Inferior parietal cortex (tissue), 1 donor: ENCODE results near the gene DHX36.
A peak's percentile ranks its signal among the peaks of the same experiment; 100 is the strongest.

Source experiments
- DNase-seq: peaks from one replicate; pipeline ENCODE4 v3.0.0-alpha.2; 2016; ENCODE audit errors: extremely low spot score

The DHX36 gene

DNA sequence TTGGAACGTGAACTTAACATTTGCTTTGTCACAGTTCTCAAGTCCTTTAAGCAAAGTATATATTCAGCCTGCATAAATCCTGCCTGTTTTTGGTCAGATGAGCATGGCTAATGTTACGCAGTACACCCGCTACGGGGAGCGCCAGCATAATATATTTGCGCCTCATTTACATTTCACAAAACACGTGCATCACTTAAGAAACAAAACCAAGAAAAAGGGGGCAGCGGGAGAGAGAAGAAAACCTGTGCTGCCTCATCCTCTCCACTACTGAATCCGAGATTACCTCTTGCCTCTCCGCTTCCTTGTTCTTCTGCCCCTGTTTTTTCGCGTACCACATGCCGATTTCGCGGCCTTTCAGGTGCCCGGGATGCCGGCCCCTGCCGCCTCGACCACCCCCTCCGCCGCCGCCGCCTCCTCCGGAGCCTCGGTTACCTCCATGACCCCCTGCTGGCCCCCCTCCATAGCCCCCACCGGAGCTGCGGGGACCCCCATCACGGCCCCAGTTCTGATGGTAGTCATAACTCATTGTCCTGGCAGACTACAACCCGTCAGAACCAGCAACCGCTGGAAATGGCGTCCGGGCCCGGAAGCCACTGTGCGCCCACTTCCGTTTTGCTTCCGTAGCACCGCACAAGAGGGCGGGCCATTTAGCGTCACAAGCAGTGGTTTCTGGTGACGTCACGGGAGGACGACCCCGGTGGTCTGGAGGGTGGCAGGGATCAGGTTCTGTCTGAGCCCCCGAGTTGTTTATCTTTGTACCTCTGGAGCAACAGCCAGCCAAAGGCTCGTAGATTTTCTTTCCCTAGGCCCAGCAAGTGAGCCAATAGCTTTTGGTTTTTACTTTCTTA, at the start of gene DHX36:
Gene DHX36 (minus strand): TSS at position 597 of the 848 bp plus-strand sequence. CDS start 71 bp downstream, at position 526.
- peak; percentile 92 for DNase-seq

GRCh38 chr3:154367221-154367620, 42.9 kb upstream of the DHX36 start:
- DNase-seq: no peak

GRCh38 chr3:154364849-154365248, 40.6 kb upstream of the DHX36 start:
- no peak for DNase-seq

GRCh38 chr3:154361099-154361498, 36.8 kb upstream of the DHX36 start:
- no peak for DNase-seq

- no peak for DNase-seq
These were observed 31.7 kb upstream of the DHX36 start for GRCh38 chr3:154356009-154356408.

DNA sequence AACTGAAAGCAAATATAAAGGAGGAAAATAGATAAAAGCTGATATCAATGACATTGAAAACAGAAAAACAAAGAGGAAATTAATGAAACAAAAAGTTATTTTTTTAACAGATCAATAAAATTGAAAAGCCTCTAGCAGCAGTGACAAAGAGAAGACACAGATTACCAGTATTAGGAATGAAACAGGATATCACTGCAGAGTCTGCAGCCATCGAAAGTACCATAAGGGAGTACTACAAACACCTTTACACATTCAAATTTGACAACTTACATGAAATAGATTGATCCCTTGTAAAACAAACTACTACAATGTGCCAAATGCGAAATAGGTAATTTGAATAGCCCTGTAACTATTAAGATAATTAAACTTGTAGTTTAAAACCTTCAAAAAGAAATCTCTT, 24.9 kb upstream of the DHX36 start:
- no peak for DNase-seq

GRCh38 chr3:154345422-154346122, 21.3 kb upstream of the DHX36 start:
- no peak for DNase-seq

DNA sequence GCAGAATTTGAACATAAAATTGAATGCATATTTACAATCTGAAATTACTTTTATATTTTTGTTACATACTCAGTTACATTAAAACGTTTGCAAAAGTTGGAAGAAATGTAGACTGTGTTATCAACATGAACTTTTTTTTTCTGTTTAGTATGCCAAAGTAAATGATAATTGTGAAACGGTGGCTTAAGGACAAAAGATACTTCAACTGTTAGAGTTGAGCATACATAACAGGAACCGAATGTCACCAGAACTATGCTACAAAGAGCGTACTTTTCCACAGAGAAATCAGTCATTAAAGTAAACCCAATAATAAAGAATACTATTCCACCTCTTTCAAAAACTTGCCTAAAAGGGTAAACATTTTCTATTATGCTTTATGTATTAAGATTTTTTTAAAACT, 14.3 kb upstream of the DHX36 start:
- DNase-seq: no peak

- DNase-seq: no peak
These were observed 13.7 kb upstream of the DHX36 start for GRCh38 chr3:154338008-154338407.

DNA sequence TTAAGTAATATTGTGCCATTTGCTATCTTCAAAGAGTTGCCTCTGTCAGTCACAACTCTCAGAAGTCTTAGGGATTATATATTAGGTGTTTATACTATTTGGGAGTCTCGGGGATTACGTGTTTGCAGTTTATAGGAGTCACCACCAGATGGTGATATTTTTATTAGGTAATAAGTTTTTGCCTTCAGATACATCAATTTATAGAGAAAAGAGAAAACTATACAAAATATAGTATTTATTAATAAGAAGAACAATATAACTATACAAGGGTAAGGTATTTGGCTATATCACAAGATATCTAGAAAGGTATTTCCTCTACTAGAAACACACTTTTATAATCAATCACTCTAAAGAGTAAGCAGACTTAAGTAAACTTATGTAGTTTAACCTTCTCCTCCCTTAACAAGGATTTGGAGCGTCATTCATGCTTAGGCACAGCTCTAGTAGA, 10.7 kb upstream of the DHX36 start:
- peak; percentile 66 for DNase-seq

- DNase-seq: no peak
These were observed 3.6 kb upstream of the DHX36 start for GRCh38 chr3:154327871-154328270.

DNA sequence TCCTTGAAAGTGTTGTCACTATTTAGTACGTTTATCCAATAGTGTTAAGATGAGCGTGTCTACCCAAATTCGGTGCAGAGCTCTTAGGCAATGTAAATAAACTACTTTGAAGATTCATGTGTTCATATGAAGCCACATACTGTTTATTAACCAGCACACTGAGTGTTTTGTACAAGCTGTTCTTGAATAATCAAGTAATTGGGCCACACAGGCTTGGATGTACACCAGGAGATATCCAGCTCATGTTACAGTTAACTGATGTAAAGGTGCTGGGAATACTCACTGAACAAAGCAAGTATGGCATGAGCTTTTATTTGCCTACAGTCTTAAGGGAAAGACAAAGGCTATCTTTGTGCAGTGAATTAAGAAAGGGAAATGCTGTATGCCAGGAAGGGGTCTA, 632 bp upstream of the DHX36 start:
- peak; percentile 49 for DNase-seq

GRCh38 chr3:154316974-154317767, 7.1 kb downstream of the DHX36 start:
- no peak for DNase-seq

DNA sequence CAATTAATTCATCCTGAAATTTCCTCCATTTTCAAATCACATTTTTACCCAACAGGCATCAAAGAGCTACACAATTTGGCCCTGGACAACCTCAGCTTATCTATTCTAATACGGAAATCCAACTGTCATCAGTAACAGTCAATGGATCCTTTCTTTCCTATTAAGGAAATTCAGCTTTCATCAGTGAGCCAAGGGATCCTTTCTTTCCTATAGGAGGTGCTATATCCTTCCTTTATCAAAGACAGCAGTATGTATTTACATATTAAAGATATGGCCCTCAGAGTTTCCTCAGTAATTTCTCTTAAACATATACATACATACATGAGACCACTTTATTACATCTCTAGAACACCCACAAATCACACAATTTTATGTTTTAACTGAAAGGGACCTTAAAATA, 10.1 kb downstream of the DHX36 start:
- no peak for DNase-seq

DNA sequence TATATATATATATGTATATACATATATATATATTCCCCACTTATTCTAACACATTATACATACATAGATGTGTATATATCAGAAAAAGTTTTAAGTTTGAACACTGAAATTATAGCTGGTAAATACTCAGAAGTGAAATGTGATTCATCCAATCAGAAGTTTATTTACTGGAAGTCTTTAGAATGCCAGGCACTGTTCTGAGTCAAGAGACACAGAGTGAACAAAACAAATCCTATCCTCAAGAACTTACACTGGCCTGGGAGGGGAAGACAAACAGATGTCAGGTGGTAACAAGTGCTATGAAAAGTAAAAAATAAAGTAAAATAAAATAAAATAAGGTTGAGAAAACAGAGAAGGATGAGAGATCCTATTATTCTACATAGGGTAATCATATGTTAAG, 13.4 kb downstream of the DHX36 start:
- no peak for DNase-seq

- no peak for DNase-seq
These were observed 16.9 kb downstream of the DHX36 start for GRCh38 chr3:154307363-154307762.

- DNase-seq: no peak
These were observed 19.4 kb downstream of the DHX36 start for GRCh38 chr3:154304936-154305335.

DNA sequence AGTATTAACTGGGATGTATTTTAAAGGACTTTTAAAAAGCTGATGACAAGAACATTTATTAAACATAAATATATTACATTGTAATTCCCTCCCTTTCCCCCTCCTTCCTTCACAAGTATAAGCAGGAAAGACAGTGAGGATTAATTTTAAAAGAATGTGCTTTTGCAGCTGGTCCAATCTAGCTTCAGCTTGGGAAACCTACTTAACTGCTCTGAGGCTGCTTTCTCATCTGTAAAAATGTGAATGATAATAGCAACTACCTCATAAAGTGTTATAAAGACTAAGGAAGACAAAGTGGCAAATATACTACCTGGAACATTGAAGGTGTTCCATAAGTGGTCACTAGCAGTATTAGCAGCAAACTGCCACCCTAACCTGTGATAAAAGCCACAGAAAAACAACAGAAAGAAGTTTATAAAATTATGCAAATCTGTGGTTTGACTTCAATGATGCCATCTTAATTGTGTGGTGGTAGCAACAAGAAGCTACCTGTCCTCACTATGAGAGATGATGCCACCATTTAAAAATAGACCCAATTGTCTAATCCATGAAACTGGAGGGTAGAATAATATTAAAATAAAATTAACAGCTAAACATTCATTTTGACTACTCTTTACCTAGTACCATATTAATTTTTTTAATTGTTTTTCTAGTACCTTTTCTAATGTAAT, 20.0 kb downstream of the DHX36 start:
- no peak for DNase-seq

- no peak for DNase-seq
These were observed 22.7 kb downstream of the DHX36 start for GRCh38 chr3:154301561-154301960.

GRCh38 chr3:154294016-154294415, 30.3 kb downstream of the DHX36 start:
- DNase-seq: no peak

DNA sequence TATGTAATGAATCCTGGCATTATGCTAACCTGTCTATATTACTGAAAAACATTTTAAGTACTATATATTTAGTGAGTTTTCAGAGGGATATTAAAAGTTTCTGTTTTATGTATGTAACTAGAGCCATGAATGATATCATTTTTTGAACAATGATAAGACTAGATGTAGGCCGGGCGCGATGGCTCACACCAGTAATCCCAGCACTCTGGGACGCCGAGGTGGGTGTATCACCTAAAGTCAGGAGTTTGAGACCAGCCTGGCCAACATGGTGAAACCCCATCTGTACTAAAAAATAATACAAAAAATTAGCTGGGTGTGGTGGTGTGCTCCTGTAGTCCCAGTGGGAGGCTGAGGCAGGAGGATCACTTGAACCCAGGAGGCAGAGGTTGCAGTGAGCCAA, 34.1 kb downstream of the DHX36 start:
- no peak for DNase-seq

DNA sequence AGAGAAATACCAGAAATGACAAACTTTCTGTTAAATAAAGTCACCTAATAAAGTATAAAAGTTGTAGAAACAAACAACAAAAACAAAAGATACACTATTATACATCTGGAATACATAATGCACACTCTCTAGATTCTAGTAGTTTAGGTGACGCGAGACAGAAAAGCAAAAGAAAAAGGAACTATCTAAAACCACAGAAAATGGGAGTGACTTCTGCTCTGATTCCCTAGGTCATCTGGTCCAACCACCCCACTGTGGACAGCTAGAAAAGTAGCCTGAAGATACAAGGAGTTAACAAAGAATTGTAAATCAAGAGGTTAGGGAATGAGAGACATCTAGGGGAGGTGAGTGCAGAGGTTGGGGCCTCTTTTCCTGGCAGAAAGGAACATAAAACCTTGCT, 39.1 kb downstream of the DHX36 start:
- DNase-seq: no peak
